ENCODE data around the gene DNHD1.

DNA sequence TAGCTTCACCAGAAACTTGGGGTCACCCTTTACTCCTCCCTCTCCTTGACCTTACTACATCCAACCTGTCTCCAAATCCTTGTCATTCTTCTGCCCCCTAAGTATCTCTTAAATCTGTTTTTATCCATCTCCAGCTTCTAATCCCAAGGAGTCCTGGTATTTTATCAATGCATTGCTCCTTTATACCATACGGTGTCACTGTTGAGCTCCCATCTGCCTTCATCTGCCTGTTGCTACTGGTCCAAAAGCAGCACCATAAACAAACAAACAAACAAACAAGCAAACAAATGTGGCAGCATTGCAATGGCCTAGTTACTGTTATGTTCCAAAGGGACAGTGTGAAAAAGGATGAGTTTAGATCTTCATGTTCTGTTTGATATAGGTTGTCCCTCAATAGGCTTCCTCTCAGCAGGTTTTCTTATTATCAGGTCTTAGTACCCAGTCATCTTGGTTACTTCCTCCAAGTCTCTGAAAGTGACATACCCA, 34.2 kb downstream of the DNHD1 start:
- TF ChIP-seq, protein P1, sequence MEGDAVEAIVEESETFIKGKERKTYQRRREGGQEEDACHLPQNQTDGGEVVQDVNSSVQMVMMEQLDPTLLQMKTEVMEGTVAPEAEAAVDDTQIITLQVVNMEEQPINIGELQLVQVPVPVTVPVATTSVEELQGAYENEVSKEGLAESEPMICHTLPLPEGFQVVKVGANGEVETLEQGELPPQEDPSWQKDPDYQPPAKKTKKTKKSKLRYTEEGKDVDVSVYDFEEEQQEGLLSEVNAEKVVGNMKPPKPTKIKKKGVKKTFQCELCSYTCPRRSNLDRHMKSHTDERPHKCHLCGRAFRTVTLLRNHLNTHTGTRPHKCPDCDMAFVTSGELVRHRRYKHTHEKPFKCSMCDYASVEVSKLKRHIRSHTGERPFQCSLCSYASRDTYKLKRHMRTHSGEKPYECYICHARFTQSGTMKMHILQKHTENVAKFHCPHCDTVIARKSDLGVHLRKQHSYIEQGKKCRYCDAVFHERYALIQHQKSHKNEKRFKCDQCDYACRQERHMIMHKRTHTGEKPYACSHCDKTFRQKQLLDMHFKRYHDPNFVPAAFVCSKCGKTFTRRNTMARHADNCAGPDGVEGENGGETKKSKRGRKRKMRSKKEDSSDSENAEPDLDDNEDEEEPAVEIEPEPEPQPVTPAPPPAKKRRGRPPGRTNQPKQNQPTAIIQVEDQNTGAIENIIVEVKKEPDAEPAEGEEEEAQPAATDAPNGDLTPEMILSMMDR (conservative IDR thresholded peaks at IDR 0.05; ENCODE audit: low read depth, low read length) = peak; percentile 74
- TF ChIP-seq CEBPB (IDR thresholded peaks at IDR 0.05; ENCODE audit: low read depth, low read length) (no peak), POLR2A (IDR thresholded peaks at IDR 0.05; ENCODE audit: low read depth, low read length) (no peak), RAD21 (IDR thresholded peaks at IDR 0.05; ENCODE audit: low read length) (peak; percentile 83), FOS (IDR thresholded peaks at IDR 0.05; ENCODE audit: low read depth, low read length) (no peak), RCOR1 (IDR thresholded peaks at IDR 0.05; ENCODE audit: insufficient replicate concordance, low read length) (no peak), SMC3 (IDR thresholded peaks at IDR 0.05; ENCODE audit: low read depth, low read length) (peak; percentile 72), BHLHE40 (IDR thresholded peaks at IDR 0.05; ENCODE audit: low read depth, low read length) (no peak), MXI1 (IDR thresholded peaks at IDR 0.05; ENCODE audit: borderline replicate concordance, low read depth, low read length) (no peak), RFX5 (IDR thresholded peaks at IDR 0.05; ENCODE audit: low read depth, low read length) (no peak)
- TF ChIP-seq, protein P2, sequence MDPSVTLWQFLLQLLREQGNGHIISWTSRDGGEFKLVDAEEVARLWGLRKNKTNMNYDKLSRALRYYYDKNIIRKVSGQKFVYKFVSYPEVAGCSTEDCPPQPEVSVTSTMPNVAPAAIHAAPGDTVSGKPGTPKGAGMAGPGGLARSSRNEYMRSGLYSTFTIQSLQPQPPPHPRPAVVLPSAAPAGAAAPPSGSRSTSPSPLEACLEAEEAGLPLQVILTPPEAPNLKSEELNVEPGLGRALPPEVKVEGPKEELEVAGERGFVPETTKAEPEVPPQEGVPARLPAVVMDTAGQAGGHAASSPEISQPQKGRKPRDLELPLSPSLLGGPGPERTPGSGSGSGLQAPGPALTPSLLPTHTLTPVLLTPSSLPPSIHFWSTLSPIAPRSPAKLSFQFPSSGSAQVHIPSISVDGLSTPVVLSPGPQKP (IDR thresholded peaks at IDR 0.05; ENCODE audit: borderline replicate concordance, low read depth, low read length) = no peak
- TF ChIP-seq, protein P3, sequence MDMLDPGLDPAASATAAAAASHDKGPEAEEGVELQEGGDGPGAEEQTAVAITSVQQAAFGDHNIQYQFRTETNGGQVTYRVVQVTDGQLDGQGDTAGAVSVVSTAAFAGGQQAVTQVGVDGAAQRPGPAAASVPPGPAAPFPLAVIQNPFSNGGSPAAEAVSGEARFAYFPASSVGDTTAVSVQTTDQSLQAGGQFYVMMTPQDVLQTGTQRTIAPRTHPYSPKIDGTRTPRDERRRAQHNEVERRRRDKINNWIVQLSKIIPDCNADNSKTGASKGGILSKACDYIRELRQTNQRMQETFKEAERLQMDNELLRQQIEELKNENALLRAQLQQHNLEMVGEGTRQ (IDR thresholded peaks at IDR 0.05; ENCODE audit: low read depth, low read length) = no peak
